ENCODE measurements around the gene CYP2A13.

DNA sequence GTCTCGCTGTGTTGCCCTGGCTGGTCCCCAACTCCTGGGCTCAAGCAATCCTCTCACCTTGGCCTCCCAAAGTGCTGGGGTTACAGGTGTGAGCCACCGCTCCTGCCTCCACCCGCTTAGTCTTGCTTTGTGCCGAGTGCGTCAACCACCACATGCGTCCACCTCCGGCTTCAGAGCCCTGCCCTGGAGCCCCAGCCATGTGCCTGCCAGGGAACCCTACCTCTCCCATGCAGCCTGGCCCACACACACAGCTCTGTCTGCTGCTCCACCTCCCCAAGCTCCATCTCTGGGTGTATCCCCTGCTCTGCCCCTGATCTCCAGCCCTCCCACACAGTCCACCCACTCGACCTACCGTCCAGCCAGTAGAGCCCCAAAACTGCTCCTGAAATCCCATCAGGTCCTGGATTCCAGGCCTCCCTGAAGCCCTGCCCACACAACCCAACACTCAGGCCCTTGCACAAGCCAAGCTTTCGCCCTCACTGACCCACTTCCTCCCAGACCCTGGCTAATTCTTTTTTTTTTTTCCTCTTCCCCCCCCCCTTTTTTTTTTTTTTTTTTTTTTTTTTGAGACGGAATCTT lies 35.6 kb downstream of the CYP2A13 start:
- TF ChIP-seq POLR2A (IDR thresholded peaks at IDR 0.05): no peak
- TF ChIP-seq, protein P1, sequence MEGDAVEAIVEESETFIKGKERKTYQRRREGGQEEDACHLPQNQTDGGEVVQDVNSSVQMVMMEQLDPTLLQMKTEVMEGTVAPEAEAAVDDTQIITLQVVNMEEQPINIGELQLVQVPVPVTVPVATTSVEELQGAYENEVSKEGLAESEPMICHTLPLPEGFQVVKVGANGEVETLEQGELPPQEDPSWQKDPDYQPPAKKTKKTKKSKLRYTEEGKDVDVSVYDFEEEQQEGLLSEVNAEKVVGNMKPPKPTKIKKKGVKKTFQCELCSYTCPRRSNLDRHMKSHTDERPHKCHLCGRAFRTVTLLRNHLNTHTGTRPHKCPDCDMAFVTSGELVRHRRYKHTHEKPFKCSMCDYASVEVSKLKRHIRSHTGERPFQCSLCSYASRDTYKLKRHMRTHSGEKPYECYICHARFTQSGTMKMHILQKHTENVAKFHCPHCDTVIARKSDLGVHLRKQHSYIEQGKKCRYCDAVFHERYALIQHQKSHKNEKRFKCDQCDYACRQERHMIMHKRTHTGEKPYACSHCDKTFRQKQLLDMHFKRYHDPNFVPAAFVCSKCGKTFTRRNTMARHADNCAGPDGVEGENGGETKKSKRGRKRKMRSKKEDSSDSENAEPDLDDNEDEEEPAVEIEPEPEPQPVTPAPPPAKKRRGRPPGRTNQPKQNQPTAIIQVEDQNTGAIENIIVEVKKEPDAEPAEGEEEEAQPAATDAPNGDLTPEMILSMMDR (IDR thresholded peaks at IDR 0.05): no peak
